ENCODE data around the gene C1orf74.

The C1orf74 gene

DNA sequence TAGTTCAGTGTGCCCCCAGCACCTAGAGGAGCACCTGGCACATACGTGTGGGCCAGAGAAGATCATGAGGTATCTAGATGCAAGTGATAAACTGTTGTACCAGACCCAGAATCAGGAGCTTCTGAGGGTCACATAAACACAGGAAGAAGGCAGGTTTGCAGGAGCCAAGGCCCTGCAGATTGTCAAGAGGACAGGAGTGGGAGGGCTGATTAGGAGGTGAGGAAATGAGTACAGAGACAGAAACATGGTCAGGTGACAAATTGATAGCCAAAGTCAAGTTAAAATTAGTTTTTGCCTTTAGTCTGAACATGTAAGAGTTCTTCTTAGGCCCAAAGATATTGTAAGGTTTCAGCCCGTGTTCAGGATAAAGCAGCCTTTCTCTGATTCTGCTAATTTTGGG, 42.5 kb downstream of the C1orf74 start:
- no peak for DNase-seq

DNA sequence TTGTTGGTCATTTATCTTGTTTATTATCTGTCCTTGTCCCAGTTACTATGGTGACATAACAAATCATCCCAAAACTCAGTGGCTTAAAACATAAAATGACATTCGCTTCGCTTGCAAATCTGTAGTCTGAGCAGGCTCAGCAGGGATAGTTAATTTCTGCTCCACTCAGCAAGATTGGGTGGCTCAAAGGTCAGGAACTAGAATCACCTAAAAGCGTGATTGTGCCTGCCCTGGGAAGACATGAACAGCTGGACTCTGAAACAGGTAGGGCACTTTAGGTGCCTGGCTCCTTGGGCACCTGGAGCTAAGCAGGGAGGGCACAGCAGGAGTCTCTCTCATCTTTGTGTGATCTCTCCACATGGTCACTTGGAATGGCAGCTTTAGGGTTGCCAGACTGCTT, 43.2 kb downstream of the C1orf74 start:
- DNase-seq, result no peak

DNA sequence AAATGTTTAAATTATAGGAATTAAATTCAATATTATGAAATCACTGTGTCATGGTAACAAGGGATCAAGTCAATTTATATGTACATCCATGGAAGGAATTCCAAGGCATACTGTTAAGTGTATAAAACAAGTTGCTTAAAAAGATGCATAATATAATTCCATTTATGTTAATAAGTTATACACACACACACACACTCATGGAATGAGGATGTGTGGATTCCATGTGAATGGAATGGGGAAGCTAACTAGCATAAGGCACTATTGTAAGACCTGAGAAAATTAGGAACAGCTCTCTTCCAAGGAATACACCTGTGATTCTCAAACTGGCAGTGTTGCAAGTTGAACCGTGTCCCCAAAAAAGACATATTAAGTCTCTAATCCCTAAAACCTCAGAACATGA, 46.1 kb downstream of the C1orf74 start:
- no peak for DNase-seq

DNA sequence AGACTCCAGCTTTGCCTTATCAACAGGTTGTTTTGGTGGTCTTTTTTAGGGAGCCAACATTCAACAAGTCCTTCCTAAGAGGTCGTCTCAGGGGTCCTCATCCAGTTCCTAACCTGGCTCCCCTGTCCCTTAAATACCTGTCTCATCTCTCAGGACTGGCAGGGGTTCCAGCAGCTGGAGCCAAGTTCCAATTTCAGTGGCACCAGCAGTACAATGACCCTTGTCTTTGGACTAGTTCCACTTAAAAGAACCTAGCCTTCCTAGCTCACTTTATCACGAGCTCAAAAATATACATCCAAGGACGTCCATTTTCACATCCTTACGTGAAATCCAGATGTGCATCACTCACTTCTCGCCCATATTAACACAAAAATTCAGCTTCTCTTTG, 47.2 kb downstream of the C1orf74 start:
- DNase-seq, result no peak

DNA sequence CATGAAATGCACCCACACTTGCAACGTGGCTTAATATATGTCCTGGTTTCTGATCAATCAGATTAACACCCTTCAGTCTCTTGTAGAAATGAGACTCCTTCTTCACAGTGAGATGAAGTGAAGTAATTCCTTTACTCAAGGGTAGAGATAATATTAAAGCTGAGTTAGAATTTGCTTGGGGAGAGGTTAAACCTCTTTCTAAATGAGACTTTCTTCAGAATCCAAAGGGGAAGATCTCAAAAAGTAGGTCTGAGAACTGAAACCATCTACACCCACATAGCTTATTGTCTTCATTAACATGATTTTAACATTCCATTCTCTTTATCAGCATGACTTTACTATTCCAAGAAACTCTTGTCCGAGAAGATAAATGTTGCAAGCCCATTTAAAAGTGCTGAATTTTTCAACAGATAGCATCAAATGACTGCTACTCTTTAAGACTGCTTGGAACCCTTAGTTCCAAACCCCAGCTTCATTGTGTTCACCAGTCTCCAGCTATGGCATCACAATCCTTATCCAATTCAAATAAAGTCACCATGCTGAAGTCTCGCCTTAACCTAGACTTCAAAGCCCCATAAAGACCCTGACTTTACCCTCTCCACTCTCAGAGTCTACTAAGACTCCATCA, 47.8 kb downstream of the C1orf74 start:
- DNase-seq, result no peak

DNA sequence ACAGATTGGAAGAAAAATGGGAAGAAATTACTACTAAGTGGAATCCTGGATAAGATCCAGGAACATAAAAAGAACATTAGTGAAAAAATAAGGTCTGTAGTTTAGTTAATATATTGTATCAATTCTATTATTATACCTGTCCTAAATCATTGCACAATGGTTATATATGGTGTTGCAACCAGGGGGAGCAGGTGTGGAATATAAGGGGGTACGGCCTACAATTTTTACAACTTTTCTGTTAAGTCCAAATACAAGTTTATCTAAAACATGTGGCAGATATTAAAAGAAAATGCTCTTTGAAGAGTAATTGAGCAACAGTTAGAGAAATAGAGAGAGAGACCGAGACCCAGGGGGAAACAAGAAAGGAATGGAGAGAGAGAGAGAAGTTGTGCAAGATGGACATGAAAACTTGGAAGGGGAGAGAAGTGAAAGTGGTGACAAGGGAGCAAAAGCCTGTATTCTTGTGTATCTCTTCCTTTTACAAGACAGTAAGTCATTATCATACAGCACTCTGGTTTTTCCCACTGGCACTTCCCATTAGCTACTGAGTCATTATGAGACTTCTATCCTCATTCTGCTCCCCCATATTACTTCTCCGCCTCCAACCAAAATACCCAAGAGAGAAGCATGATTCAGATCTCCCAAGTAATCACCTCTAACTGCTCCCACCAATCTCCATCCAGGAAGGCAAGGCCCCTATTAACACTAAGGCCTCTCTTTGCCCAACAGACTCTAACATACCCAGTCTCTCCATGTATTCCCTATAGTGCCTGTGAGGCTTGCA, 50.8 kb downstream of the C1orf74 start:
- no peak for DNase-seq

DNA sequence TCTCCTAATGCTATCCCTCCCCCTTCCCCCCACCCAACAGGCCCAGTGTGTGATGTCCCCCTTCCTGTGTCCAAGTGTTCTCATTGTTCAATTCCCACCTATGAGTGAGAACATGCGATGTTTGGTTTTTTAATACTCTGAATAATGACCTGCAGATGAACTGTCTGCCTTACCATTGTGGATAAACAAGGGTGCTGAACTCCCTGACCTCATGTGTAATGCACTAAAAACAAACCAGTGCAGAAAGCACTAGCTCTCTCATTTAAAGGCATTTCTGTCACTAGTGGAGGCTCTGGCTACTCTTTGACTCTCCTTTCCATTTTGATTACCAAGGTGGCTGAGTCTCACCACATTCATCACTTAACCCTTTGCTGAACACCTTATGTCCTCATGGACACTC, 51.6 kb downstream of the C1orf74 start:
- DNase-seq, result no peak

DNA sequence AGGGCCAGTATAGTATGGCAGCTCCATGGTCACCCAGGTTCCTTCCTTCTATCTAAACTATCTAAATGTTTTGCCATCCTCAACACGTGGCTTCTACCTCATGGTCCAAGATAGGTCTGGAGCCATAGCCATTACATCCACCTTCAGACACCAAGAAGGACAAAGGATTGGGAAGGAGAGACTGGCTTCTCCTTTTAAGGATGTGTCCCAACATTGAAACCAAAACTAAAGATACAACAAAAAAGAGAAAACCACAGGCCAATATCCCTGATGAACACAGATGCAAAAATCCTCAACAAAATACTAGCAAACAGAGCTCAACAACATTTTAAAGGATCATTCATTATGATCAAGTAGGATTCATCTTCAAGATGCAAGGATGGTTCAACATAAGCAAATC, 54.9 kb downstream of the C1orf74 start:
- no peak for DNase-seq

All from activated CD4-positive, alpha-beta T cell treated with anti-CD3 and anti-CD28 coated beads for 1 hour (primary cell).